ENCODE measurements around the gene DGKZ. TPM values are rescaled to one million over a fixed set of nuclear protein-coding genes. Genes with fewer than 3 reads are reported as not detected.

DGKZ gene
- total RNA-seq, 1 donor from 2014 or later, result 69.6 TPM

- TF ChIP-seq CTCF (IDR thresholded peaks at IDR 0.05; ENCODE audit: insufficient read depth, low read length, poor library complexity, severe bottlenecking), result no peak
- H3K27me3 ChIP-seq (ENCODE audit: control insufficient read depth, insufficient read depth, low read length), result peaks cover 10% of the 10 kb centered on the region
- no peak for DNase-seq (ENCODE audit: low read depth)
- H3K4me3 ChIP-seq (ENCODE audit: low read depth, low read length), result no peak overlapping the region
- no peaks in the 10 kb centered on the region for H3K36me3 ChIP-seq (ENCODE audit: control insufficient read depth, insufficient read depth, low read length)
Measured at GRCh38 chr11:46338636-46338987, 8.7 kb upstream of the DGKZ start.

GRCh38 chr11:46338988-46339666 lies 8.1 kb upstream of the DGKZ start:
- DNase-seq (ENCODE audit: low read depth), result no peak
- Histone ChIP-seq H3K27me3 (ENCODE audit: control insufficient read depth, insufficient read depth, low read length) (peaks cover 5% of the 10 kb centered on the region), H3K36me3 (ENCODE audit: control insufficient read depth, insufficient read depth, low read length) (no peaks in the 10 kb centered on the region), H3K4me3 (ENCODE audit: low read depth, low read length) (no peak overlapping the region)
- TF ChIP-seq CTCF (IDR thresholded peaks at IDR 0.05; ENCODE audit: insufficient read depth, low read length, poor library complexity, severe bottlenecking), result no peak

- TF ChIP-seq CTCF (IDR thresholded peaks at IDR 0.05; ENCODE audit: insufficient read depth, low read length, poor library complexity, severe bottlenecking), result no peak
- Histone ChIP-seq H3K4me3 (ENCODE audit: low read depth, low read length) (no peak overlapping the region), H3K27me3 (ENCODE audit: control insufficient read depth, insufficient read depth, low read length) (peaks cover 3% of the 10 kb centered on the region), H3K36me3 (ENCODE audit: control insufficient read depth, insufficient read depth, low read length) (no peaks in the 10 kb centered on the region)
- DNase-seq (ENCODE audit: low read depth), result no peak
Measured at GRCh38 chr11:46339816-46340215, 7.4 kb upstream of the DGKZ start.

GRCh38 chr11:46341454-46341853 lies 5.8 kb upstream of the DGKZ start:
- peaks cover 3% of the 10 kb centered on the region for H3K27me3 ChIP-seq (ENCODE audit: control insufficient read depth, insufficient read depth, low read length)
- no peak for TF ChIP-seq CTCF (IDR thresholded peaks at IDR 0.05; ENCODE audit: insufficient read depth, low read length, poor library complexity, severe bottlenecking)
- no peak overlapping the region for H3K4me3 ChIP-seq (ENCODE audit: low read depth, low read length)
- no peak for DNase-seq (ENCODE audit: low read depth)
- H3K36me3 ChIP-seq (ENCODE audit: control insufficient read depth, insufficient read depth, low read length), result no peaks in the 10 kb centered on the region

- Histone ChIP-seq H3K4me3 (ENCODE audit: low read depth, low read length) (no peak overlapping the region), H3K36me3 (ENCODE audit: control insufficient read depth, insufficient read depth, low read length) (no peaks in the 10 kb centered on the region), H3K27me3 (ENCODE audit: control insufficient read depth, insufficient read depth, low read length) (peaks cover 3% of the 10 kb centered on the region)
- no peak for DNase-seq (ENCODE audit: low read depth)
- TF ChIP-seq CTCF (IDR thresholded peaks at IDR 0.05; ENCODE audit: insufficient read depth, low read length, poor library complexity, severe bottlenecking), result no peak
Measured at GRCh38 chr11:46342239-46342638, 5.0 kb upstream of the DGKZ start.

GRCh38 chr11:46343520-46343919 lies 3.7 kb upstream of the DGKZ start:
- DNase-seq (ENCODE audit: low read depth), result no peak
- H3K36me3 ChIP-seq (ENCODE audit: control insufficient read depth, insufficient read depth, low read length), result no peaks in the 10 kb centered on the region
- no peak overlapping the region for H3K4me3 ChIP-seq (ENCODE audit: low read depth, low read length)
- no peak for TF ChIP-seq CTCF (IDR thresholded peaks at IDR 0.05; ENCODE audit: insufficient read depth, low read length, poor library complexity, severe bottlenecking)
- H3K27me3 ChIP-seq (ENCODE audit: control insufficient read depth, insufficient read depth, low read length), result peaks cover 3% of the 10 kb centered on the region
